ENCODE data around the gene ERCC6. TPM values are rescaled to one million over a fixed set of nuclear protein-coding genes. Genes with fewer than 3 reads are reported as not detected.
A peak's percentile ranks its signal among the peaks of the same experiment; 100 is the strongest.

ERCC6 gene
- total and polyA plus RNA-seq, 2 donors (not counting 3 experiments of a cell fraction or from before 2014, with no cell fraction given), result 15.3 to 39.6 TPM

DNA sequence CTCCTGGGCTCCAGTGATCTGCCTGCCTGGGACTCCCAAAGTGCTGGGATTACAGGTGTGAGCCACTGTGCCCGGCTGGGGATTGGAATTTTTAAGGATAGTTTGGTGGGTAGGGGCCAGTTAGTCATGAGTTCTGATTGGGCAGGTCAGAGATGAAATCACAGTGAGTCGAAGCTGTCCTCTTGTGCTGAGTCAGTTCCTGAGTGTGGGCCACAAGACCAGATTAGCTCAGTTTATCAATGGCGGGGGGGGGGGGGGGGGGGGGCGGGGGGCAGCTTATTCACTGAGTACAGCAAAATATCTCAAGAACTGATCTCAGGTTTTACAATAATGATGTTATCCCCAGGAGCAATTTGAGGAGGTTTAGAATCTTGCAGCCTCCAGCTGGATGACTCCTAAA lies 11.6 kb upstream of the ERCC6 start:
- TF ChIP-seq FOS (IDR thresholded peaks at IDR 0.05; ENCODE audit: borderline replicate concordance, insufficient read depth, low read length), result peak; percentile 40
- TF ChIP-seq, protein P1, sequence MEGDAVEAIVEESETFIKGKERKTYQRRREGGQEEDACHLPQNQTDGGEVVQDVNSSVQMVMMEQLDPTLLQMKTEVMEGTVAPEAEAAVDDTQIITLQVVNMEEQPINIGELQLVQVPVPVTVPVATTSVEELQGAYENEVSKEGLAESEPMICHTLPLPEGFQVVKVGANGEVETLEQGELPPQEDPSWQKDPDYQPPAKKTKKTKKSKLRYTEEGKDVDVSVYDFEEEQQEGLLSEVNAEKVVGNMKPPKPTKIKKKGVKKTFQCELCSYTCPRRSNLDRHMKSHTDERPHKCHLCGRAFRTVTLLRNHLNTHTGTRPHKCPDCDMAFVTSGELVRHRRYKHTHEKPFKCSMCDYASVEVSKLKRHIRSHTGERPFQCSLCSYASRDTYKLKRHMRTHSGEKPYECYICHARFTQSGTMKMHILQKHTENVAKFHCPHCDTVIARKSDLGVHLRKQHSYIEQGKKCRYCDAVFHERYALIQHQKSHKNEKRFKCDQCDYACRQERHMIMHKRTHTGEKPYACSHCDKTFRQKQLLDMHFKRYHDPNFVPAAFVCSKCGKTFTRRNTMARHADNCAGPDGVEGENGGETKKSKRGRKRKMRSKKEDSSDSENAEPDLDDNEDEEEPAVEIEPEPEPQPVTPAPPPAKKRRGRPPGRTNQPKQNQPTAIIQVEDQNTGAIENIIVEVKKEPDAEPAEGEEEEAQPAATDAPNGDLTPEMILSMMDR (IDR thresholded peaks at IDR 0.05; ENCODE audit: extremely low read depth in 1 of 2, insufficient read depth in 1 of 2, low read depth in 1 of 2, low read length in 2 of 2), result no peak
- TF ChIP-seq JUN (IDR thresholded peaks at IDR 0.05; ENCODE audit: borderline replicate concordance, insufficient read depth, insufficient read length, low read depth), result no peak
- TF ChIP-seq POLR2A (IDR thresholded peaks at IDR 0.05; ENCODE audit: low read depth, low read length), result no peak
- no peak for TF ChIP-seq MYC (IDR thresholded peaks at IDR 0.05; ENCODE audit: low read depth, low read length)
- TF ChIP-seq, protein P2, sequence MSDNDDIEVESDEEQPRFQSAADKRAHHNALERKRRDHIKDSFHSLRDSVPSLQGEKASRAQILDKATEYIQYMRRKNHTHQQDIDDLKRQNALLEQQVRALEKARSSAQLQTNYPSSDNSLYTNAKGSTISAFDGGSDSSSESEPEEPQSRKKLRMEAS (IDR thresholded peaks at IDR 0.05; ENCODE audit: insufficient read depth, insufficient read length), result no peak
- TF ChIP-seq GATA2 (IDR thresholded peaks at IDR 0.05; ENCODE audit: insufficient read depth, insufficient read length, low read depth, low read length), result peak; percentile 79
- TF ChIP-seq POLR2AphosphoS5 (IDR thresholded peaks at IDR 0.05; ENCODE audit: insufficient read depth, low read depth, low read length), result peak; percentile 31
- TF ChIP-seq EZH2 (IDR thresholded peaks at IDR 0.05; ENCODE audit: borderline replicate concordance, low read depth, low read length, severe bottlenecking), result no peak
- Histone ChIP-seq H2AFZ (ENCODE audit: low read depth, low read length) (peak overlapping the region; percentile 63), H3K9ac (replicated peaks; ENCODE audit: extremely low read depth, insufficient read depth, low read length) (peak overlapping the region; percentile 92), H3K9me3 (replicated peaks; ENCODE audit: control insufficient read depth, insufficient read depth, low read length) (no peaks in the 10 kb centered on the region), H3K4me3 (replicated peaks in 1 of 3; ENCODE audit: insufficient read depth in 1 of 3, low read depth in 1 of 3, low read length in 3 of 3) (no peak overlapping the region), H3K27ac (ENCODE audit: insufficient read depth, low read depth, low read length) (peak overlapping the region; percentile 99), H3K4me1 (ENCODE audit: control insufficient read depth, extremely low read depth, insufficient read depth, low read length) (peaks cover 44% of the 10 kb centered on the region), H3K79me2 (ENCODE audit: control insufficient read depth, insufficient read depth, low read length) (no peaks in the 10 kb centered on the region), H3K27me3 (ENCODE audit: control insufficient read depth in 2 of 2, insufficient read depth in 2 of 2, low read length in 2 of 2) (no peaks in the 10 kb centered on the region), H3K36me3 (ENCODE audit: control insufficient read depth in 2 of 2, extremely low read depth in 1 of 2, insufficient read depth in 2 of 2, low read length in 2 of 2) (no peaks in the 10 kb centered on the region), H4K20me1 (replicated peaks; ENCODE audit: control insufficient read depth, extremely low read depth, insufficient read depth, low read length) (no peaks in the 10 kb centered on the region), H3K9me1 (replicated peaks; ENCODE audit: control insufficient read depth, extremely low read depth, insufficient read depth, low read length) (no peaks in the 10 kb centered on the region), H3K4me2 (ENCODE audit: insufficient read depth, low read length) (peak overlapping the region; percentile 25)
- peak; percentile 81 for FAIRE-seq
- intact Hi-C loops (cut with micrococcal nuclease) (no loop called here), dilution Hi-C loops (cut with MboI; ENCODE audit: extremely low pct_ligation_motif_present, low sequenced_read_pairs) (no loop called here)
- ChIA-PET CTCF (interaction anchor here (0.8 to 3.0 kb wide), 6 partner anchors 9 to 895 kb away, joined by 3 to 28 read pairs (median 3); no protein-coding TSS in a partner anchor), POLR2A (interaction anchor here (1.0 to 1.2 kb wide), 2 partner anchors 12 to 15 kb away, joined by 5 read pairs; partner anchors contain the start of gene ERCC6)
- no TSS peak for BruUV-seq (replicated peaks)
- DNase-seq (ENCODE audit: low read depth, low spot score), result peak; percentile 64
